Mesothelial cell of epicardium (in vitro differentiated cells): ENCODE results near the gene CSAG1. TPM values are rescaled to one million over a fixed set of nuclear protein-coding genes. Genes with fewer than 3 reads are reported as not detected.
"Not testable (repeated sequence)": the region's sequence is repeated elsewhere in the genome, so short reads cannot be mapped to it uniquely, and the experiment has no call there.

Experiments used
- DNase-seq, 2 experiments: peaks; one replicate each; pipeline ENCODE4 v3.0.0; 2021; ENCODE audit warnings: low spot score in 2 of 2; ENCODE audit not compliant: unreplicated experiment in 2 of 2
- H3K27ac Mint-ChIP-seq: 2 replicates; pipeline ENCODE4 v1.8.0; 2021; ENCODE audit warnings: mixed read lengths
- H3K27me3 Mint-ChIP-seq: 2 replicates; pipeline ENCODE4 v1.8.0; 2021; ENCODE audit warnings: low read depth, mixed read lengths
- H3K36me3 Mint-ChIP-seq: 2 replicates; pipeline ENCODE4 v1.8.0; 2021; ENCODE audit warnings: mixed read lengths
- H3K4me1 Mint-ChIP-seq: 2 replicates; pipeline ENCODE4 v1.8.0; 2021; ENCODE audit warnings: mixed read lengths
- H3K4me3 Mint-ChIP-seq: 2 replicates; pipeline ENCODE4 v1.8.0; 2021; ENCODE audit warnings: mild to moderate bottlenecking, moderate library complexity, mixed read lengths
- H3K9me3 Mint-ChIP-seq: 2 replicates; pipeline ENCODE4 v1.8.0; 2021; ENCODE audit warnings: mixed read lengths
- total RNA-seq: library from RNA; stranded (reverse); gene quantifications from 3 replicates; pipeline ENCODE4 v1.2.1, GENCODE V29; 2021
- TF ChIP-seq, protein P1 (sequence below): fragments of 200-600 bp; sonication (generic); IDR thresholded peaks from one replicate; pipeline ENCODE4 v1.5.0; 2021; ENCODE audit warnings: antibody characterized with exemption; ENCODE audit not compliant: unreplicated experiment

CSAG1 gene
- total RNA-seq, 1 donor from 2014 or later, result not detected

DNA sequence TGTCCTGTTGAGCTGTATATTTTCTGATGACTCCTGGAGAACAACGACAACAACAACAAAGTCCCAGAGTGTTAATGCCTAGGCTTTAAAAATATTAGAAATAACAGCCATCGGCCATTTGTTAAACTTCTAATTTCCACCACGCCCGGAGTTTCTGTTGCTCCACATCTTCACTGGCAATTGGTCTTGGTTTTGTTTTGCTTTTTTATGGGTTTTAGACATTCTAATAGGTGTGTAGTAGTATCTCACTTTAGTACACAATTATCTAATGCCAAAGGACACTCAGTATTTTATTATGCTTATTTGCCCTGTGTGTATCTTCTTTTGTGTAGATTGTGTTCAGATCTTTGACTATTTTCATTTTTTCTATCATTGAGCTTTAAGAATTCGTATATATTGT is 5.0 kb upstream of the CSAG1 start:
- Mint-ChIP-seq H3K27ac (no peak overlapping the region), H3K4me1 (no peaks in the 10 kb centered on the region), H3K36me3 (no peaks in the 10 kb centered on the region), H3K4me3 (no peak overlapping the region), H3K9me3 (peaks cover 23% of the 10 kb centered on the region), H3K27me3 (peaks cover 2% of the 10 kb centered on the region)
- DNase-seq, result no peak
- TF ChIP-seq, protein P1, sequence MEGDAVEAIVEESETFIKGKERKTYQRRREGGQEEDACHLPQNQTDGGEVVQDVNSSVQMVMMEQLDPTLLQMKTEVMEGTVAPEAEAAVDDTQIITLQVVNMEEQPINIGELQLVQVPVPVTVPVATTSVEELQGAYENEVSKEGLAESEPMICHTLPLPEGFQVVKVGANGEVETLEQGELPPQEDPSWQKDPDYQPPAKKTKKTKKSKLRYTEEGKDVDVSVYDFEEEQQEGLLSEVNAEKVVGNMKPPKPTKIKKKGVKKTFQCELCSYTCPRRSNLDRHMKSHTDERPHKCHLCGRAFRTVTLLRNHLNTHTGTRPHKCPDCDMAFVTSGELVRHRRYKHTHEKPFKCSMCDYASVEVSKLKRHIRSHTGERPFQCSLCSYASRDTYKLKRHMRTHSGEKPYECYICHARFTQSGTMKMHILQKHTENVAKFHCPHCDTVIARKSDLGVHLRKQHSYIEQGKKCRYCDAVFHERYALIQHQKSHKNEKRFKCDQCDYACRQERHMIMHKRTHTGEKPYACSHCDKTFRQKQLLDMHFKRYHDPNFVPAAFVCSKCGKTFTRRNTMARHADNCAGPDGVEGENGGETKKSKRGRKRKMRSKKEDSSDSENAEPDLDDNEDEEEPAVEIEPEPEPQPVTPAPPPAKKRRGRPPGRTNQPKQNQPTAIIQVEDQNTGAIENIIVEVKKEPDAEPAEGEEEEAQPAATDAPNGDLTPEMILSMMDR, result no peak

DNA sequence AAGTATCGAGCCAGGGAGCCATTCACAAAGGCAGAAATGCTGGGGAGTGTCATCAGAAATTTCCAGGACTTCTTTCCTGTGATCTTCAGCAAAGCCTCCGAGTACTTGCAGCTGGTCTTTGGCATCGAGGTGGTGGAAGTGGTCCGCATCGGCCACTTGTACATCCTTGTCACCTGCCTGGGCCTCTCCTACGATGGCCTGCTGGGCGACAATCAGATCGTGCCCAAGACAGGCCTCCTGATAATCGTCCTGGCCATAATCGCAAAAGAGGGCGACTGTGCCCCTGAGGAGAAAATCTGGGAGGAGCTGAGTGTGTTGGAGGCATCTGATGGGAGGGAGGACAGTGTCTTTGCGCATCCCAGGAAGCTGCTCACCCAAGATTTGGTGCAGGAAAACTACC is 3.0 kb upstream of the CSAG1 start:
- H3K4me3 Mint-ChIP-seq, H3K4me1 Mint-ChIP-seq, H3K27me3 Mint-ChIP-seq, DNase-seq, H3K27ac Mint-ChIP-seq, H3K36me3 Mint-ChIP-seq: not testable (repeated sequence)
- H3K9me3 Mint-ChIP-seq, result peaks cover 21% of the 10 kb centered on the region

DNA sequence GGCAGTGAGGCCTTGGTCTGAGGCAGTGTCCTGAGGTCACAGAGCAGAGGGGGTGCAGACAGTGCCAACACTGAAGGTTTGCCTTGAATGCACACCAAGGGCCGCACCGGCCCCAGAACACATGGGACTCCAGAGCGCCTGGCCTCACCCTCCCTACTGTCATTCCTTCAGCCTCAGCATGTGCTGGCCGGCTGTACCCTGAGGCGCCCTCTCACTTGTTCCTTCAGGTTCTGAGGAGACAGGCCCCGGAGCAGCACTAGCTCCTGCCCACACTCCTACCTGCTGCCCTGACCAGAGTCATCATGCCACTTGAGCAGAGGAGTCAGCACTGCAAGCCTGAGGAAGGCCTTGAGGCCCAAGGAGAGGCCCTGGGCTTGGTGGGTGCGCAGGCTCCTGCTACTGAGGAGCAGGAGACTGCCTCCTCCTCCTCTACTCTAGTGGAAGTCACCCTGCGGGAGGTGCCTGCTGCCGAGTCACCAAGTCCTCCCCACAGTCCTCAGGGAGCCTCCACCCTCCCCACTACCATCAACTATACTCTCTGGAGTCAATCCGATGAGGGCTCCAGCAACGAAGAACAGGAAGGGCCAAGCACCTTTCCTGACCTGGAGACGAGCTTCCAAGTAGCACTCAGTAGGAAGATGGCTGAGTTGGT is 2.5 kb upstream of the CSAG1 start:
- TF ChIP-seq, protein P1, result no peak
- Mint-ChIP-seq H3K36me3 (no peaks in the 10 kb centered on the region), H3K27me3 (peaks cover 10% of the 10 kb centered on the region), H3K4me1 (no peaks in the 10 kb centered on the region), H3K27ac (no peak overlapping the region), H3K9me3 (peaks cover 17% of the 10 kb centered on the region), H3K4me3 (no peak overlapping the region)
- no peak for DNase-seq

DNA sequence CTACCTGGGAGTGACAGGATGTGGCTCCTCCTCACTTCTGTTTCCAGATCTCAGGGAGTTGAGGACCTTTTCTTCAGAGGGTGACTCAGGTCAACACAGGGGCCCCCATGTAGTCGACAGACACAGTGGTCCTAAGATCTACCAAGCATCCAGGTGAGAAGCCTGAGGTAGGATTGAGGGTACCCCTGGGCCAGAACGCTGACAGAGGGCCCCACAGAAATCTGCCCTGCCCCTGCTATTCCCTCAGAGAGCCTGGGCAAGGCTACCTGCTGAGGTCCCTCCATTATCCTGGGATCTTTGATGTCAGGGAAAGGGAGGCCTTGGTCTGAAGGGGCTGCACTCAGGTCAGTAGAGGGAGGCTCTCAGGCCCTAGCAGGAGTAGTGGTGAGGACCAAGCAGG is 1.6 kb upstream of the CSAG1 start:
- DNase-seq, result no peak
- peaks cover 12% of the 10 kb centered on the region for H3K27me3 Mint-ChIP-seq
- no peak overlapping the region for H3K4me3 Mint-ChIP-seq
- H3K36me3 Mint-ChIP-seq, result no peaks in the 10 kb centered on the region
- TF ChIP-seq, protein P1, result no peak
- H3K9me3 Mint-ChIP-seq, result peaks cover 13% of the 10 kb centered on the region
- no peak overlapping the region for H3K27ac Mint-ChIP-seq
- no peaks in the 10 kb centered on the region for H3K4me1 Mint-ChIP-seq

DNA sequence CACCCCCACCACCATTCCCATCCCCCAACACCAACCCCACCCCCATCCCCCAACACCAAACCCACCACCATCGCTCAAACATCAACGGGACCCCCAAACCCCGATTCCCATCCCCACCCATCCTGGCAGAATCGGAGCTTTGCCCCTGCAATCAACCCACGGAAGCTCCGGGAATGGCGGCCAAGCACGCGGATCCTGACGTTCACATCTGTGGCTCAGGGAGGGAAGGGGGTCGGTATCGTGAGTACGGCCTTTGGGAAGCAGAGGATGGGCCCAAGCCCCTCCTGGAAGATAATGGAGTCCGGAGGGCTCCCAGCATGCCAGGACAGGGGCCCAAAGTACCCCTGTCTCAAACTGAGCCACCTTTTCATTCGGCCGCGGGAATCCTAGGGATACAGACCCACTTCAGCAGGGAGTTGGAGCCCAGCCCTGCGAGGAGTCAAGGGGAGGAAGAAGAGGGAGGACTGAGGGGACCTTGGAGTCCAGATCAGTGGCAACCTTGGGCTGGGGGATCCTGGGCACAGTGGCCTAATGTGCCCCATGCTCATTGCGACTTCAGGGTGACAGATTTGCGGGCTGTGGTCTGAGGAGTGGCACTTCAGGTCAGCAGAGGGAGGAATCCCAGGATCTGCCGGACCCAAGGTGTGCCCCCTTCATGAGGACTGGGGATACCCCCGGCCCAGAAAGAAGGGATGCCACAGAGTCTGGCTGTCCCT is 780 bp upstream of the CSAG1 start:
- Mint-ChIP-seq H3K27me3 (peaks cover 13% of the 10 kb centered on the region), H3K9me3 (peaks cover 11% of the 10 kb centered on the region)
- DNase-seq, H3K4me1 Mint-ChIP-seq, H3K4me3 Mint-ChIP-seq, H3K36me3 Mint-ChIP-seq, H3K27ac Mint-ChIP-seq: not testable (repeated sequence)

DNA sequence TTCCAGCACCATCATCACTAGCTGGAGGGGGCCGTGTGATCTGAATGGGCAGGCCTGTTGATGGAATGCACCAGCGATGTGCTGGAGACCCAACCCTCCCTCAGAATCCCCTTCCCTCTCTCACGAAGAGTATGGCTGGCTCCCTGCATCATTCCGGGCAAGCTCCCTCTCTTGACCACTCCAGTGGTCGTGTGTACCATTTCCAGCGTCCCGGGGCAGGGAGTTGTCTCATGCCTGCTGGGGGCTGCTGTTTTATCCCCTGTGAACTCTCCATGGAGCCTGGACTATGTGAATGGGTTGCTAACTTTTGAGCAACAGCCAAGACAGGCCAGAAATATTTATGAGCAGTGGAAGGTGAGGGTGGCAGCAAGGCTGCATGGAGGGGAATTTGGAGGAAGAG is 8.1 kb downstream of the CSAG1 start:
- peaks cover 26% of the 10 kb centered on the region for H3K9me3 Mint-ChIP-seq
- TF ChIP-seq, protein P1, result no peak
- H3K27me3 Mint-ChIP-seq, result peaks cover 9% of the 10 kb centered on the region
- no peaks in the 10 kb centered on the region for H3K4me1 Mint-ChIP-seq
- no peak overlapping the region for H3K27ac Mint-ChIP-seq
- no peak for DNase-seq
- H3K4me3 Mint-ChIP-seq, result no peak overlapping the region
- no peaks in the 10 kb centered on the region for H3K36me3 Mint-ChIP-seq

DNA sequence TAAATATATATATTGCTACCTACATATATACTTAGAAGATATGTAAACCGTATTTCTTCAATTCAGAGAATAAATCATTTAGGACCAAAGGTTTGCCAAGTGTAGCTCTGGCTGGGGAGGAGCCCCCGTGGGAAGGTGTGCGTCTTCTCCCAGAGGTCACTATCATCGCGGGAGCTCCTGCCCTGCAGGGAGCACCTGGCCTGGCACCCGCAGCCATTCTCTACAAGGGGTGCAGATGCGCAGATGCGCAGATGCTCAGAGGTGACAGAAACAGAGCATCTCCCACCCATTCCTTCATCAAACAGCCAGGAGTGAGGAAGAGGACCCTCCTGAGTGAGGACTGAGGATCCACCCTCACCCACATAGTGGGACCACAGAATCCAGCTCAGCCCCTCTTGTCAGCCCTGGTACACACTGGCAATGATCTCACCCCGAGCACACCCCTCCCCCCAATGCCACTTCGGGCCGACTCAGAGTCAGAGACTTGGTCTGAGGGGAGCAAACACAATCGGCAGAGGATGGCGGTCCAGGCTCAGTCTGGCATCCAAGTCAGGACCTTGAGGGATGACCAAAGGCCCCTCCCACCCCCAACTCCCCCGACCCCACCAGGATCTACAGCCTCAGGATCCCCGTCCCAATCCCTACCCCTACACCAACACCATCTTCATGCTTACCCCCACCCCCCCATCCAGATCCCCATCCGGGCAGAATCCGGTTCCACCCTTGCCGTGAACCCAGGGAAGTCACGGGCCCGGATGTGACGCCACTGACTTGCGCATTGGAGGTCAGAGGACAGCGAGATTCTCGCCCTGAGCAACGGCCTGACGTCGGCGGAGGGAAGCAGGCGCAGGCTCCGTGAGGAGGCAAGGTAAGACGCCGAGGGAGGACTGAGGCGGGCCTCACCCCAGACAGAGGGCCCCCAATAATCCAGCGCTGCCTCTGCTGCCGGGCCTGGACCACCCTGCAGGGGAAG is 19.4 kb downstream of the CSAG1 start, which contains the start of gene MAGEA2B:
Gene MAGEA2B, plus strand, starts transcription at position 814 of the 973 bp plus-strand sequence. CDS start 2,479 bp downstream, outside the sequence.
- H3K4me1 Mint-ChIP-seq, DNase-seq, H3K27ac Mint-ChIP-seq, H3K4me3 Mint-ChIP-seq, H3K36me3 Mint-ChIP-seq, H3K9me3 Mint-ChIP-seq, H3K27me3 Mint-ChIP-seq: not testable (repeated sequence)

DNA sequence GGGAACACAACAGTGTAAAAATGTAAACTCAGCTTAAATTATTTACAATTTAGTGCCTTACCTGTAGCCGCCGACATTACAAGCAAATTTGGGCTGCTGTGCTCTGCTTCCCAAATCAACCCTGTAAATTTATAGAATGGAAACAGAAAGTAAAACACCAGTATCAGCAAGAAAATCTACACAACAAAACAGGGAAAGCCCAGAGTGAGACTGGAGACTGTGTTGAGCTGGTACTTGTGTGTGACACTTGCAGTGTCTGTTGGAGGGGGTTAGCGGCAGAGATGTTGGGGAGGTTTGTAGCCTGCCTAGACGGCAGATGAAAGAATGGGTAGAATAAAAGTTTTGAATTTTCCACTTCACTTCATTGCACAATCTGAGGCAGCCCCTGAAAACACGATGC is 20.3 kb downstream of the CSAG1 start:
- not testable (repeated sequence) for H3K36me3 Mint-ChIP-seq, DNase-seq, H3K9me3 Mint-ChIP-seq, H3K4me3 Mint-ChIP-seq, H3K27ac Mint-ChIP-seq, H3K27me3 Mint-ChIP-seq, H3K4me1 Mint-ChIP-seq

DNA sequence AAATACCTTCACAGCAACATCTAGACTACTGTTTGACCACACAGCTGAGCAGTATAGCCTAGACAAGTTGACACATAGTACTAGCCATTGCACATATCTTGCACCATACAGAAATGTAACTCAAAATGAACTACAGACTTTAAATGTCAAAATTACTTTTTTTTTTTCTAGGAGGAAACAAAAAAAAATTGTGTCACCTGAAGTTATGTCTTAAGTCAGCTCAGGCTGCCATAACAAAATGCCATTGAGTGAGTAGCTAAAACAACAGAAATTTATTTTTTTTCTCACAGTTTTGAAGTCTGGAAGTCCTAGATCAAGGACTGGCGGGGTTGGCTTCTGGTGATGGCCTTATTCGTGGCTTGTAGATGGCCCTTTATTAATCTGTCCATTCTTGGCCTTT is 24.3 kb downstream of the CSAG1 start, which contains the start of gene CSAG2:
Gene CSAG2, minus strand, starts transcription at position 101 of the 400 bp plus-strand sequence. CDS start 161 bp downstream, outside the sequence.
- not testable (repeated sequence) for H3K27me3 Mint-ChIP-seq, H3K4me3 Mint-ChIP-seq, H3K27ac Mint-ChIP-seq, H3K9me3 Mint-ChIP-seq, H3K36me3 Mint-ChIP-seq, H3K4me1 Mint-ChIP-seq, DNase-seq
